Measurements from ENCODE around the gene FHL1. TPM values are rescaled to one million over a fixed set of nuclear protein-coding genes. Genes with fewer than 3 reads are reported as not detected.

The FHL1 gene
- total RNA-seq, 1 donor from 2014 or later, result 161 TPM

GRCh38 chrX:136214551-136214950 lies 67.2 kb downstream of the FHL1 start:
- no peak overlapping the region for H3K27ac Mint-ChIP-seq (ENCODE audit: unreplicated experiment)
- H3K4me1 Mint-ChIP-seq (ENCODE audit: low read depth, unreplicated experiment), result no peaks in the 10 kb centered on the region

GRCh38 chrX:136215559-136215958 lies 68.2 kb downstream of the FHL1 start:
- no peaks in the 10 kb centered on the region for H3K4me1 Mint-ChIP-seq (ENCODE audit: low read depth, unreplicated experiment)
- TF ChIP-seq CTCF (IDR thresholded peaks at IDR 0.05; ENCODE audit: partially characterized antibody, unreplicated experiment), result no peak
- peaks cover 3% of the 10 kb centered on the region for H3K9me3 Mint-ChIP-seq (ENCODE audit: unreplicated experiment)
- H3K27ac Mint-ChIP-seq (ENCODE audit: unreplicated experiment), result no peak overlapping the region
- DNase-seq, result no peak
- no peaks in the 10 kb centered on the region for H3K36me3 Mint-ChIP-seq (ENCODE audit: unreplicated experiment)
- no peak overlapping the region for H3K4me3 Mint-ChIP-seq (ENCODE audit: unreplicated experiment)
- H3K27me3 Mint-ChIP-seq (ENCODE audit: unreplicated experiment), result no peaks in the 10 kb centered on the region

More at GRCh38 chrX:136214551-136214950, 67.2 kb downstream of the FHL1 start:
- H3K27me3 Mint-ChIP-seq (ENCODE audit: unreplicated experiment), result no peaks in the 10 kb centered on the region
- DNase-seq, result no peak
- no peak overlapping the region for H3K4me3 Mint-ChIP-seq (ENCODE audit: unreplicated experiment)
- H3K36me3 Mint-ChIP-seq (ENCODE audit: unreplicated experiment), result no peaks in the 10 kb centered on the region
- TF ChIP-seq CTCF (IDR thresholded peaks at IDR 0.05; ENCODE audit: partially characterized antibody, unreplicated experiment), result no peak
- peaks cover 3% of the 10 kb centered on the region for H3K9me3 Mint-ChIP-seq (ENCODE audit: unreplicated experiment)

GRCh38 chrX:136219893-136220292 lies 72.6 kb downstream of the FHL1 start:
- H3K4me1 Mint-ChIP-seq (ENCODE audit: low read depth, unreplicated experiment), result no peaks in the 10 kb centered on the region
- H3K27me3 Mint-ChIP-seq (ENCODE audit: unreplicated experiment), result no peaks in the 10 kb centered on the region
- DNase-seq, result no peak
- no peaks in the 10 kb centered on the region for H3K36me3 Mint-ChIP-seq (ENCODE audit: unreplicated experiment)
- H3K9me3 Mint-ChIP-seq (ENCODE audit: unreplicated experiment), result no peaks in the 10 kb centered on the region
- H3K27ac Mint-ChIP-seq (ENCODE audit: unreplicated experiment), result no peak overlapping the region
- TF ChIP-seq CTCF (IDR thresholded peaks at IDR 0.05; ENCODE audit: partially characterized antibody, unreplicated experiment), result no peak
- H3K4me3 Mint-ChIP-seq (ENCODE audit: unreplicated experiment), result no peak overlapping the region

- Mint-ChIP-seq H3K4me1 (ENCODE audit: low read depth, unreplicated experiment) (no peaks in the 10 kb centered on the region), H3K27me3 (ENCODE audit: unreplicated experiment) (no peaks in the 10 kb centered on the region), H3K9me3 (ENCODE audit: unreplicated experiment) (no peaks in the 10 kb centered on the region), H3K27ac (ENCODE audit: unreplicated experiment) (no peak overlapping the region), H3K4me3 (ENCODE audit: unreplicated experiment) (no peak overlapping the region), H3K36me3 (ENCODE audit: unreplicated experiment) (no peaks in the 10 kb centered on the region)
- no peak for DNase-seq
- no peak for TF ChIP-seq CTCF (IDR thresholded peaks at IDR 0.05; ENCODE audit: partially characterized antibody, unreplicated experiment)
Measured at GRCh38 chrX:136220540-136220939, 73.2 kb downstream of the FHL1 start.

- no peak for DNase-seq
- Mint-ChIP-seq H3K27ac (ENCODE audit: unreplicated experiment) (no peak overlapping the region), H3K9me3 (ENCODE audit: unreplicated experiment) (no peaks in the 10 kb centered on the region), H3K36me3 (ENCODE audit: unreplicated experiment) (no peaks in the 10 kb centered on the region), H3K27me3 (ENCODE audit: unreplicated experiment) (no peaks in the 10 kb centered on the region), H3K4me1 (ENCODE audit: low read depth, unreplicated experiment) (no peaks in the 10 kb centered on the region), H3K4me3 (ENCODE audit: unreplicated experiment) (no peak overlapping the region)
- no peak for TF ChIP-seq CTCF (IDR thresholded peaks at IDR 0.05; ENCODE audit: partially characterized antibody, unreplicated experiment)
Measured at GRCh38 chrX:136220951-136221350, 73.6 kb downstream of the FHL1 start.

Data from glutamatergic neuron (in vitro differentiated cells).